K562 (cell line): ENCODE results near the gene RBFOX2. TPM values are rescaled to one million over a fixed set of nuclear protein-coding genes. Genes with fewer than 3 reads are reported as not detected.

ENCODE experiments used
- ATAC-seq: fragments of 200-7000 bp; cut with Tn5 transposase; 3 replicates; pipeline ENCODE4 v1.9.1; 2020; ENCODE audit warnings: moderate library complexity
- BruUV-seq: library from RNA; stranded (reverse); fragments of 400-500 nt; replicated peaks from 2 replicates; lab custom pipeline; 2021; lab: Mats Ljungman, UMichigan
- CTCF ChIA-PET: fragments of 300-600 bp; formaldehyde crosslinking; extraction: SDS; loops from one replicate; lab custom pipeline; 2021; ENCODE audit warnings: low intra/inter-chr PET ratio; lab: Yijun Ruan, JAX
- POLR2A ChIA-PET: fragments of 300-600, 350-650 bp; sonication (Branson Sonifier 250); formaldehyde crosslinking; extraction: SDS; loops from one replicate; lab custom pipeline; 2021; ENCODE audit warnings: antibody characterized with exemption, inconsistent platforms; lab: Yijun Ruan, JAX
- DNase-seq, 4 experiments: peaks; one replicate each; pipeline versions ENCODE4 v3.0.0 to v3.0.0-alpha.2; 2011 to 2018; ENCODE audit warnings: low spot score in 3 of 4, mixed read lengths in 3 of 4; ENCODE audit errors: extremely low read depth in 1 of 4
- FAIRE-seq: peaks from 2 replicates; lab custom pipeline; 2011; peaks lifted over from hg19 to GRCh38; lab: Jason Lieb, UNC
- H2AFZ ChIP-seq: 2 replicates; pipeline ENCODE4 v1.6.0; 2011; ENCODE audit warnings: low read depth, low read length, control low read depth, inconsistent platforms
- H3K27ac ChIP-seq: fragments of 200-600 bp; 3 replicates; pipeline ENCODE4 v1.8.0; 2011; ENCODE audit warnings: low read depth, mild to moderate bottlenecking, control low read depth, inconsistent platforms, low read length, moderate library complexity, mixed read lengths; ENCODE audit errors: extremely low read depth
- H3K27me3 ChIP-seq, 2 experiments: fragments of 300-600 bp in 1 of 2; 2 replicates in 1 of 2; 3 replicates in 1 of 2; pipeline versions ENCODE4 v1.6.0 to v1.8.0; 2011; ENCODE audit warnings: inconsistent platforms in 2 of 2, low read length in 2 of 2, mild to moderate bottlenecking in 1 of 2, mixed read lengths in 1 of 2, moderate library complexity in 1 of 2; ENCODE audit not compliant: control insufficient read depth in 2 of 2, insufficient read depth in 2 of 2
- H3K36me3 ChIP-seq: fragments of 300-600 bp; 3 replicates; pipeline ENCODE4 v1.8.0; 2011; ENCODE audit warnings: mild to moderate bottlenecking, low read length, inconsistent platforms; ENCODE audit not compliant: control insufficient read depth, insufficient read depth
- H3K4me1 ChIP-seq, 2 experiments: fragments of 200-600 bp in 1 of 2; replicated peaks in 1 of 2; 2 replicates in 1 of 2; 3 replicates in 1 of 2; pipeline versions ENCODE4 v1.5.1 to v1.8.0; 2011; ENCODE audit warnings: inconsistent platforms in 2 of 2, low read length in 2 of 2, mild to moderate bottlenecking in 1 of 2, mixed read lengths in 1 of 2, moderate library complexity in 1 of 2; ENCODE audit not compliant: control insufficient read depth in 2 of 2, insufficient read depth in 2 of 2
- H3K4me2 ChIP-seq: 2 replicates; pipeline ENCODE4 v1.6.1; 2011; ENCODE audit warnings: low read length, control low read depth, inconsistent platforms, mixed read lengths; ENCODE audit not compliant: insufficient read depth
- H3K4me3 ChIP-seq: fragments of 200-600 bp; sonication (generic), shearing (Covaris generic); 2 replicates; pipeline ENCODE4 v1.5.1; 2016; ENCODE audit warnings: control low read depth, inconsistent platforms
- H3K79me2 ChIP-seq: fragments of 200-600 bp; 3 replicates; pipeline ENCODE4 v1.8.0; 2011; ENCODE audit warnings: low read length, inconsistent platforms; ENCODE audit not compliant: control insufficient read depth, insufficient read depth
- H3K9ac ChIP-seq, 2 experiments: 2 replicates each; pipeline versions ENCODE4 v1.6.0 to v1.6.1; 2011; ENCODE audit warnings: low read depth in 2 of 2, low read length in 2 of 2, control low read depth in 1 of 2, inconsistent platforms in 1 of 2, mild to moderate bottlenecking in 1 of 2, mixed read lengths in 1 of 2; ENCODE audit not compliant: insufficient read depth in 1 of 2
- H3K9me1 ChIP-seq: one replicate; pipeline ENCODE4 v1.6.0; 2011; ENCODE audit warnings: inconsistent platforms, mild to moderate bottlenecking, low read length, moderate library complexity; ENCODE audit not compliant: control insufficient read depth, insufficient read depth
- H3K9me3 ChIP-seq: replicated peaks from 2 replicates; pipeline ENCODE4 v1.5.1; 2011; ENCODE audit warnings: low read depth, low read length, inconsistent platforms; ENCODE audit not compliant: control insufficient read depth, insufficient read depth
- H4K20me1 ChIP-seq: replicated peaks from 2 replicates; pipeline ENCODE4 v1.6.1; 2011; ENCODE audit warnings: low read length, inconsistent platforms, mixed read lengths; ENCODE audit not compliant: control insufficient read depth, insufficient read depth
- CBX5 ChIP-seq: IDR thresholded peaks from 2 replicates; pipeline ENCODE4 v1.6.1; 2014; ENCODE audit warnings: low read depth, borderline replicate concordance
- CHD1 ChIP-seq: fragments of 200-600 bp; sonication (generic); IDR thresholded peaks from one replicate; pipeline ENCODE4 v1.6.1; 2012; ENCODE audit warnings: mild to moderate bottlenecking, moderate library complexity, low read length, inconsistent platforms
- KLF13 ChIP-seq: fragments of 450-650 bp; IDR thresholded peaks from 2 replicates; pipeline ENCODE4 v1.6.1; 2016; ENCODE audit warnings: missing genetic modification characterization, low read depth, mild to moderate bottlenecking, missing compliant biosample characterization, moderate library complexity, borderline replicate concordance
- MEF2A ChIP-seq: IDR thresholded peaks from 2 replicates; pipeline ENCODE4 v1.6.1; 2011; ENCODE audit warnings: low read depth, mild to moderate bottlenecking, low read length, moderate library complexity; ENCODE audit not compliant: control insufficient read depth
- RAD21 ChIP-seq, 2 experiments: fragments of 250-450 bp in 1 of 2; fragments of 450-650 bp in 1 of 2; sonication (Bioruptor Pico) in 1 of 2; formaldehyde crosslinking in 1 of 2; IDR thresholded peaks in 1 of 2; conservative IDR thresholded peaks in 1 of 2; 2 replicates each; pipeline versions ENCODE4 v1.4.0 to v1.8.0; 2020 to 2022; ENCODE audit warnings: mild to moderate bottlenecking in 2 of 2, moderate library complexity in 1 of 2
- SREBF1 ChIP-seq: fragments of 150-350 bp; IDR thresholded peaks from 2 replicates; pipeline ENCODE4 v1.6.1; 2014; ENCODE audit warnings: antibody characterized with exemption, low read depth, low read length, borderline replicate concordance
- TCF7 ChIP-seq: sonication (generic); IDR thresholded peaks from 2 replicates; pipeline ENCODE4 v1.6.1; 2016; ENCODE audit warnings: antibody characterized with exemption, borderline replicate concordance
- ZC3H4 ChIP-seq: sonication (generic); formaldehyde crosslinking; IDR thresholded peaks from 2 replicates; pipeline ENCODE4 v1.9.0; 2021; ENCODE audit warnings: missing genetic modification reagents, borderline replicate concordance
- ZNF121 ChIP-seq: sonication (generic); formaldehyde crosslinking; conservative IDR thresholded peaks from 2 replicates; pipeline ENCODE4 v1.8.0; 2022; ENCODE audit warnings: missing genetic modification reagents
- ZNF780A ChIP-seq: fragments of 250-450 bp; sonication (Bioruptor Pico); IDR thresholded peaks from 2 replicates; pipeline ENCODE4 v1.5.0; 2021; ENCODE audit warnings: mild to moderate bottlenecking
- WGBS: fragments of 100-300 bp; shearing (Covaris generic); methylation state at CpG from one replicate; pipeline ENCODE4 v1.1.6; 2016; ENCODE audit warnings: low coverage, mixed read lengths; ENCODE audit not compliant: insufficient coverage; ENCODE audit errors: missing lambda C conversion rate; 5-methylcytosine and 5-hydroxymethylcytosine counted together
- in situ Hi-C: fragments of 300-500 bp; cut with MboI; formaldehyde crosslinking; loops from 4 replicates; pipeline ENCODE4 v1.15.0; 2018; ENCODE audit warnings: inconsistent platforms, mixed read lengths
- intact Hi-C: fragments of 100-400 bp; cut with micrococcal nuclease; formaldehyde crosslinking; loops from 2 replicates; pipeline ENCODE4 v1.14.2; 2022
- polyA plus RNA-seq, 8 experiments: library from polyadenylated mRNA; depleted of rRNA in 4 of 8; stranded (reverse) in 5 of 8; unstranded in 3 of 8; fragments of >200 nt; fragmentation: Nextera tagmentation in 2 of 8; fragmentation: Illumina TruSeq in 1 of 8; extraction: Ambion mirVana in 2 of 8; extraction: Trizol in 1 of 8; gene quantifications; 2 replicates each; pipeline versions ENCODE4 v1.2.1 to v1.2.3, GENCODE V29; 2011 to 2014; ENCODE audit warnings: inconsistent platforms in 1 of 8, missing spikeins in 1 of 8
- total RNA-seq, 7 experiments: library from RNA; depleted of rRNA in 6 of 7; stranded (reverse); fragments of >200 nt in 6 of 7; fragmentation: Illumina TruSeq in 2 of 7; extraction: Trizol in 2 of 7; gene quantifications; 2 replicates each; pipeline versions ENCODE4 v1.2.1 to v1.2.3, GENCODE V29; 2011 to 2021; ENCODE audit warnings: low replicate concordance in 1 of 7
- TF ChIP-seq, protein P1 (sequence below): fragments of 250-450 bp; sonication (Bioruptor Pico); IDR thresholded peaks from 2 replicates; pipeline ENCODE4 v1.9.0; 2021; ENCODE audit warnings: mild to moderate bottlenecking

RBFOX2 gene
- total and polyA plus RNA-seq, 9 of the 15 experiments (the other 6 are each of a cell fraction or from before 2014, with no cell fraction given): 5.8 to 24.8 (median 14.2) TPM

DNA sequence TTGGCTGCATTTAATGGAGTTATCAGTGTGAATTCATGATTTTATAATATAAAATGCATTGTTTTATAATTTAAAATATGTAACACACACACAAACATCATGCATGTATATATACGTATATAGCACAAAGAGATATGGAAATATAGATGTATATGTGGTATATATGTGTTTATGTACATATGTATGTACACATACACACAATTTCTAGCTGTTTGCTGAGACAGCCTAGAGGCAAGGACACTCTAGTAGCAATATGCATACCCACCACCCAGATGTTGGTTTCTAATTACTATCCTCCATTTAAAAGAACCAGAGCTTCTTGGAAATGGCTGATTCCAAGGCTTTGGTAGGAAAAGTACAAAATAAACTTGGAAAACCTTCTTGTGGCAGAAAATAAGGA, 50.4 kb downstream of the RBFOX2 start:
- Histone ChIP-seq H4K20me1 (no peaks in the 10 kb centered on the region), H2AFZ (no peak overlapping the region), H3K9me3 (no peaks in the 10 kb centered on the region), H3K4me1 (peaks cover 0 to 3% of the 10 kb centered on the region in 2 experiments; a peak in 1 of 5 replicates), H3K9ac (no peak overlapping the region), H3K4me3 (no peak overlapping the region), H3K4me2 (no peak overlapping the region), H3K9me1 (no peaks in the 10 kb centered on the region), H3K27ac (no peak overlapping the region), H3K79me2 (peaks cover 1% of the 10 kb centered on the region; the same call in 1 of the 3 replicates), H3K36me3 (no peaks in the 10 kb centered on the region; the same call in 2 of the 3 replicates), H3K27me3 (no peaks in the 10 kb centered on the region)
- no TSS peak for BruUV-seq
- TF ChIP-seq CBX5 (no peak), KLF13 (tag) (no peak), ZC3H4 (CRISPR knock-in tag) (no peak), MEF2A (no peak)
- ATAC-seq (no peak), DNase-seq (no peak), FAIRE-seq (no peak)
- CTCF ChIA-PET: no interaction called here
- intact Hi-C loops (no loop called here), in situ Hi-C loops (no loop called here)
- POLR2A ChIA-PET: interaction anchor here (0.5 kb wide), 1 partner anchor 294 kb away, joined by 3 read pairs; no protein-coding TSS in a partner anchor
- 90% methylated on average over 1 of the region's 1 CpG for WGBS

DNA sequence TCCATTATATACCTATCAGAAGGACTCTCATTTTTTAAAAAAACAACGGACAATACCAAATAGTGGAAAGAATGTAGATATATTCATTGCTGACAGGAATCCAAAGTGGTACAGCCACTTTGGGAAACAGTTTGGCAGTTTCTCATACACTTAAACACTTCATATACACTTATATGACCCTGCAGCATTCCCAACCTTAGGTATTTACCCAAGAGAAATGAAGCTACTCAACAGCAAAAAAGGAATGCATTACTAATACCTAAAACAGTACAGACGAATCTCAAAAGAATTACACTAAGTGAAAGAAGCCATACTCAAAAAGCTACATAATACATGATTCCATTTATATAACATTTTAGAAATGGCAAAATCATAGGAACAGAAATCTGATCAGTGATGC, 51.5 kb downstream of the RBFOX2 start:
- Histone ChIP-seq H4K20me1 (no peaks in the 10 kb centered on the region), H3K27me3 (no peaks in the 10 kb centered on the region), H3K9me3 (no peaks in the 10 kb centered on the region), H3K4me1 (peaks cover 0 to 3% of the 10 kb centered on the region in 2 experiments; a peak in 1 of 5 replicates), H3K4me2 (no peak overlapping the region), H3K9ac (no peak overlapping the region), H3K27ac (no peak overlapping the region), H3K4me3 (no peak overlapping the region), H3K9me1 (no peaks in the 10 kb centered on the region), H3K36me3 (no peaks in the 10 kb centered on the region; the same call in 2 of the 3 replicates), H3K79me2 (peaks cover 4% of the 10 kb centered on the region; the same call in 1 of the 3 replicates), H2AFZ (no peak overlapping the region)
- in situ Hi-C loops (no loop called here), intact Hi-C loops (no loop called here)
- BruUV-seq: no TSS peak
- ChIA-PET CTCF (no interaction called here), POLR2A (no interaction called here)
- no peak for TF ChIP-seq RAD21 (CRISPR knock-in tag; conservative IDR thresholded peaks at IDR 0.05 in 1 of 2, IDR thresholded peaks at IDR 0.05 in 1 of 2)
- no peak for TF ChIP-seq ZNF121 (CRISPR knock-in tag)
- TF ChIP-seq, protein P1, sequence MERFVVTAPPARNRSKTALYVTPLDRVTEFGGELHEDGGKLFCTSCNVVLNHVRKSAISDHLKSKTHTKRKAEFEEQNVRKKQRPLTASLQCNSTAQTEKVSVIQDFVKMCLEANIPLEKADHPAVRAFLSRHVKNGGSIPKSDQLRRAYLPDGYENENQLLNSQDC: no peak
- TF ChIP-seq TCF7: no peak
- no peak for TF ChIP-seq SREBF1
- TF ChIP-seq ZNF780A (CRISPR knock-in tag): no peak
- no peak for TF ChIP-seq ZC3H4 (CRISPR knock-in tag)
- no peak for TF ChIP-seq CHD1
- no peak for ATAC-seq
- 48% methylated on average over 2 of the region's 2 CpGs for WGBS
- DNase-seq: no peak
- no peak for FAIRE-seq
